HG02885 (cell line): Measurements from ENCODE around the gene EFNA3.
A peak's percentile ranks its signal among the peaks of the same experiment; 100 is the strongest.

Experiments
- ATAC-seq: cut with Tn5 transposase; IDR thresholded peaks from one replicate; pipeline ENCODE4 v1.9.1; 2021; ENCODE audit warnings: mild to moderate bottlenecking; ENCODE audit not compliant: unreplicated experiment, poor library complexity

EFNA3 gene

DNA sequence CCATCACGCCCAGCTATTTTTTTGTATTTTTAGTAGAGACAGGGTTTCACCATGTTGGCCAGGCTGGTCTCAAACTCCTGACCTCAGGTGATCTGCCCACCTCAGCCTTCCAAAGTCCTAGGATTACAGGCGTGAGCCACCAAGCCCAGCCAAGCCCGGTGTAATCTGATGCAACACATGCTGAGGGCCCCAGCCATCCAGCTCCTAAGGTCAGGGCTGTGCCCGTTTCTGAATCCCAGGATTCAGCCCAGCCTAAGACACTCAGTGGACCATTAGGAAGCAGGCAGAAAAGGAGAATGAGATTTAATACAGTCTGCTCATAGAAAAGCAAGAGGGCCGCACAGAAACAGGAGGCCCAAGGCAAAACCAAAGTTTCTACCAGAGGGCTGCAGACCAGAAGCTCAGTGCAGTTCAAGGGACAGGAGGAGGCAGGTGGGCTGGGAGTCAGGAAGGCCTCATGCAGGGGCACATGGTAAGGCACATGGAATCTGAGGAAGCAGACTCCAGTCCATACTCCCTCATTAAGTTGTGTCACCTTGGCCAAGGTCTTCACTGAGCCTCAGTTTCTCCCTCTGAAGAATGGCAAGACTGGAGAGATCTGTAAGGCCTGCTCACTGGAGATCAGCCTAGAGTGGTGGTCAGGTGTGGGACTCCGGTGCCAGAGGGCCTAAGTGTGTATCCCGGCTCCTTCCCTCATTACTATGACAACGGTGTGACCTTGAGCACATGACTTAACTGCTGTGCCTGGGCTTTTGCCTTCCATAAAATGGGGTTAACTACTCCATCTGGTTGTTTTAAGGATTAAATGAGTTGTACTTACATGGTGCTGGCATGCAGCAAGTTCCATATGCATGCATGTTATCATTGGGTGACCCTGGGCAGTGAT, 29.9 kb upstream of the EFNA3 start:
- no peak for ATAC-seq

DNA sequence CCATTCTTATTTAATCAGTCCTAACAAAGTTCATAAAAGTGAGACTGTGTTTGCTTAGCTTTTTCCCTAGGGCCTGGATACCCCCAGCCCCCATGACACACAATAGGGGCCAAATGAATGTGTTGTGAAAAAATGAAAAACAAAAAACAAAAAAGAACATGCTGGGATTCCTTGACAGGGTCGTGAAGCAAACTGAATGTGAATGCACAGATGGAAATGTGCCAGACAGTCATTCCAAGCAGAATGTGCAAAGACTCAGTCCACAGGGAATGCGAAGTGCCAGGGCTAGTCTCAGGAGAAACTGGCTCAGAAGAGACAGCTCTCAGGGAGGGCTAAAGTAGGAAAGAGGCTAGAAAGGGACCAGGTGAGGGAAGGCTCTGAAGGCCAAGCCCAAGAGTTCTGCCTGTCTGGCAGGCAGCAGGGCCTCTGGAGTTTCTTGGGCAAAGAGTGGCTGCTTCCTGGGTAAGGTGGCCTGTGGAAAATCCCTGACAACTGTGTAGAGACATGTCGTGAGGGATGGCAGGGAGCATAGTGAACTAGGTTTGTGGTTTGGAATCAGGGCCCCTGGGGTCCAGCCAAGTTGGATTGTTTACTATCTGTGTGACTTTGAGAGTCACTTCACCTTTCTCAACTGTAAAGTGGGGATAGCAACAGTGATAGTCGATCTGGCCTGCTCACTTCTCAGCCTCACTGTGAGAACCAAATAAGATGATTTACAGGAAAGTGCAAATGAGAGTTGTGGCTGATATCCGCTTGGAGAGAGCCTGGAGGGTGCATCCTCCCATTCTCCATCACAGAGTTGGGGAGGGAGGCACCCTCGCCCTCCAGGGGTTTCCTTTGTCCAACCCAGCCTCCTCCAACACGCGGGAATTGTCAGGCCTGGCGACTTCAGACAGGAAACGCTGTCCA, 28.7 kb upstream of the EFNA3 start:
- ATAC-seq, result no peak

DNA sequence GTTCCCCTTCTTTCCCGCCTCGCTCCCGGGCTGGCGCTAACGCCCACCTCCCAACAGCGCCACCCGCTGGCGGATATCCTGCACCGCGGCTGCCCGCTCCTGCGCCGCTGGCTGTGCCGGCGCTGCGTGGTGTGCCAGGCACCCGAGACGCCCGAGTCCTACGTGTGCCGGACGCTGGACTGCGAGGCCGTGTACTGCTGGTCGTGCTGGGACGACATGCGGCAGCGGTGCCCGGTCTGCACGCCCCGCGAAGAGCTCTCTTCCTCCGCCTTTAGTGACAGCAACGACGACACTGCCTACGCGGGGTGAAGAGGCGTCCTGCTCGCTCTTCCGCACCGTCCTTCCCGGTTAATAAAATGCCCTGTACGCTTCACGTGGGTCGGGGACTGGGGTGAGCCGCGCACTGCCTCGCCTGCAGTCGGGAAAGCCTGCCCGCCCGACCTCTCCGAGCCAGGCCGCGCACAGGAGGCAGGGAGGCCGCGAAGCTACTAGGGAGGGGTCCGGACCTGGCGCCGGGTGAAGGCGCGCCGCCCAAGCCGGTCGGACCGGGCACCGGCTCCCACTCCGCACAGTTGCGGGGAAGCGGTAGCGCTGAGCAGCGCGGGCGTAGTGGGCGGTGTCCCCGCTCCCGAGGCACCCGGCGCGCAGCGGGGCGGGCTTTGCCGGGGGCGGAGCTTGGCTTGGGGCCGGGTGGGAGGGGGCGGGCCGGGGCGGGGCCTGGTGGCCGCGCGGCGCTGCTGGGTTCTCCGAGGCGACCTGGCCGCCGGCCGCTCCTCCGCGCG, 27.9 kb upstream of the EFNA3 start, which contains the start of gene ADAM15:
TSS of gene ADAM15 (plus strand) at position 757 of the 782 bp plus-strand sequence. CDS start 71 bp downstream, outside the sequence.
- peak; percentile 72 for ATAC-seq

DNA sequence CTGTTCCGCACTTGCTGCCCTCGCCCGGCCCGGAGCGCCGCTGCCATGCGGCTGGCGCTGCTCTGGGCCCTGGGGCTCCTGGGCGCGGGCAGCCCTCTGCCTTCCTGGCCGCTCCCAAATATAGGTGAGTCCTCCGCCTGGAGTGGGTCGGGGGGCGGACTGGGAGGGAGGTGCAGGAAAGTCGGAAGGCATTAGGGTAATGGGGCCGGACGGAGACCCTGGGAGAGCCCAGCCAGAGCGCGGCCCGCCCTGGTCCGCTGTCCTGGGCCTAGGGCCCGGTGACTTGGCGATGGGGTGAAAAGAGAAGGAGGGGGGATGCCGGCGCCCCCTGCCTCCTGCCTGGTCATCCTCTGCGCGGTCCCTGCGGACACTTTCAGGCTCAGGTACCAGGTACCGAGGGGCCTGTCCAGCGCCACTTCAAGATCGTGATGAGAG, 27.3 kb upstream of the EFNA3 start:
- no peak for ATAC-seq

DNA sequence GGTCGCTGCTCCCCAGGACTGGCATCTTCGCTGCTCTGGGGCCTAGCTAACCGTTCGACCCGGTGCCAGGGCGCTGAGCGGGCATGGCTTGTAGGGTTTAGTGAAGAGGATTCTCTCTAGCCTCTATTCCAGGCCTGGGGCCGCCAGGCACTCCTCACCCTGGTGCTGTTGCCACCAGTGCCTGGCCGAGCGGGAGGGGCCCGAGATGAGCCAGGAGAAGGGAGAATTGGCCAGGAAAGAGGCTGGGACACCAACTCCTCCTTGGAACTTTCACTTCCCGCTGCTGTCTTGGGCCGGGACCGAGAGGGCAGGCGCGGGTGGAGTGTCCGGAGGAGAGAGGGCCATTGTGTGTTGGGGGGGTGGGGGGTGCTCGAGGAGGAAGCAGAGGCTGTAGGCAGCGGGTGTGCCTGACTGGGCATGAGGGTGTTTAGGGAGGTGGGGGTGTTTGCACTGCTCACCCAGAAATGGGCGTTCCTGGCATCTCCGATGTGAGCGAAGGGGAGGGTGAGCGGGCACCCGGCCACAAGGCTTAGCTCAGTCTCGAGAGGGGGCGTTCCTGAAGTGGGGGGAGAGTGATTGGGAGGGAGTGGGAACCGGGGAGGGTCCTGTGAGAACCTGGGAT, 26.7 kb upstream of the EFNA3 start:
- ATAC-seq, result no peak

DNA sequence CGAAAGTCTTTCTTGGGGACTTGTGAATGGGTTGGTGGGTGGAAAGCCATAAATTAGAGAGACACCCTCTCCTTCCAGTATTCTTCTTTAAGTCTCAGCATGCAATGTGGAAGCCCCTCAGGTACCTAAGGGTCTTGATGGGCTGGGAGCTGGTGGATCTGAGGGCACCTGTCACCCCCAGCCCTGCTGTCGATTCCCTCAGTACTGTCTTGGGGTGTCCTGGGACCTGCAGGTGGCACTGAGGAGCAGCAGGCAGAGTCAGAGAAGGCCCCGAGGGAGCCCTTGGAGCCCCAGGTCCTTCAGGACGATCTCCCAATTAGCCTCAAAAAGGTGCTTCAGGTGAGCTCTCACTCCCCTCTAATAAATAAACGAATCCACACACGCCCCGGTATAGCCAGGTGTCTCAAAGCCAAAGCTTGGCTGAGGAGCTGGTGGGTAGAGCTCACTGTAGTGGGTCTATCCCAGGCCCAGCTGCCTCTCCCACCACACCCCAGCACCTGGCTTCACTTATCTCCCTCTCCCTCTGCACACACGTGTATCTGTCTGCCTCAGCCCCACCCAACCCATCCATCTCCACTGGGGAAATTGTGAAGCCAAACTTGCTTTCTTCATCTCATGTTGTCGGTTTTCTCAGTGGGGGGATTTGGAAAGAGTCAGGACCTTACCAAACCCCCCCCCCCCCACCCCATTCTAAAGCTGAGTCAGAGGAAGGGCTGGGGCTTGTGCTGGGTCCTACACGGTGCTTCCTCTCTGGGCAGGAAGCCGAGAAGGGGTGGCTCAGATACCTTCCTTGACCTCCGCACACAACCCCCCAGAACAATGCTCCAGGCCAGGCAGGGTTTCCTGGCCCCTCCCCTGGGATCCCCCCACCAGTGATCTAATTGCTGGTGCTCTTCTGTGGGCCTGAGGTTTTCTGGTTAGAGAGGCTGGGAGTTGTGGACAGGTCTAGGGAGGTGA, 25.9 kb upstream of the EFNA3 start:
- ATAC-seq, result no peak

DNA sequence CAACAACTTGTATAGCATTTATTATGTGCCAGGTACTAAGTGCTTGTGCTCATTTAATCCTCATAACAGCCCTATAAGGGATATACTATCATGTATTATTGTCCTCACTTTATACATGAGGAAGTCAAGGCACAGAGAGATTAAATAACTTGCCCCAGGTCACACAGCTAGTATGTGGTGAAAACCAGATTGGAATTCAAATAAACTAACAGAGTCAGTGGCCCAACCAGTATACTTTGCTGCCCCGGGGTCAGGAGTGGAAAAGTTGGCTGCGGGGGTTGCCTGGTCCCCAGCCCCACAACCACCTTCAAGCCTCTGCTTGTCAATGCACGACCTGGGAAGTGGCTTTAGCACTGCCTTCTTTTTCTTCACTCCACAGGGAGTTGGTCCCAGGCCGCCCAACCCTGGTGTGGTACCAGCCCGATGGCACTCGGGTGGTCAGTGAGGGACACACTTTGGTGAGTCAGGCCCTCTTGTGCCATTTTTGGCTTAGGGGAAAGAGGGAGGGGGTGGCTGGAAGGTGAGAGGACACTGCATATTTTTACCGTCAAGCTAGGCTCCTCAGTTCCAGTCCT, 25.0 kb upstream of the EFNA3 start:
- ATAC-seq, result no peak

DNA sequence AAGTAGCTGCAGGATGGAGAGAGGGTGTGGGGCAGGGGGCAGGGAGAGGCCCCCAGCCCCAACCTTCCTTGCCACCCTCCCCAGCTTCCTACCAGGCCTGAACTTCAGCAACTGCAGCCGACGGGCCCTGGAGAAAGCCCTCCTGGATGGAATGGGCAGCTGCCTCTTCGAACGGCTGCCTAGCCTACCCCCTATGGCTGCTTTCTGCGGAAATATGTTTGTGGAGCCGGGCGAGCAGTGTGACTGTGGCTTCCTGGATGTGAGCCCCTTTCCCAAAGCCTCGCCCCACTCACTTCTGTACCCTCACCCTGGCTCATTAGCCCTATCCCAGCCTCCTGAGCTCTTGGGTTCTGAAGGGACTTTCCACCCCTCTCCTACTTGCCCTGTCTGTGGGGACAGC, 21.5 kb upstream of the EFNA3 start:
- ATAC-seq, result no peak

DNA sequence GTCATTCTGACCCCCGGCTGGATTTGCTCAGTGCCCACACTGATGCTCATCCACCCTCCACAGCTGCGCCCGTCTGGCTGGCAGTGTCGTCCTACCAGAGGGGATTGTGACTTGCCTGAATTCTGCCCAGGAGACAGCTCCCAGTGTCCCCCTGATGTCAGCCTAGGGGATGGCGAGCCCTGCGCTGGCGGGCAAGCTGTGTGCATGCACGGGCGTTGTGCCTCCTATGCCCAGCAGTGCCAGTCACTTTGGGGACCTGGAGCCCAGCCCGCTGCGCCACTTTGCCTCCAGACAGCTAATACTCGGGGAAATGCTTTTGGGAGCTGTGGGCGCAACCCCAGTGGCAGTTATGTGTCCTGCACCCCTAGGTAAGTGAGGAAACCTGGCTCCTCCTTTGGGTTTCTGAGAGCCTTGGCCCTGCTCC, 20.8 kb upstream of the EFNA3 start:
- ATAC-seq, result no peak

DNA sequence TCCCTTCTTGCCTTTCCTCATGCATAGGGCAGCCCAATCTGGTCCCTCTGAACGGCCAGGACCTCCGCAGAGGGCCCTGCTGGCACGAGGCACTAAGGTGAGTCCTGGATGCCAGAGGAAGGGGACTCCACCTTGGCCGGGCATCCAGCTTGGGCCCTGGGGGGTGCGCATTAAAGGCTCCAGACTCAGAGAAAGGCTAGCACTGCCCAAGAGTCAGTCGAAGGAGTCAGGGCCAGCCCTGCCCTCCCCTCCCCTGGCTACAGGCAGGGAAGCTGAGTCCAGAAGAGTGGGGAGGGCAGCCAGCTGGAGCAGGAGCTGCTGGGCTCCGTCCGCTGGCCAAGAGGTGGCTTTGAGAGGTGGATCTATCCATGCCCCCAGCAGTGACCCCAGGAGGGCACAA, 17.9 kb upstream of the EFNA3 start:
- ATAC-seq, result no peak

DNA sequence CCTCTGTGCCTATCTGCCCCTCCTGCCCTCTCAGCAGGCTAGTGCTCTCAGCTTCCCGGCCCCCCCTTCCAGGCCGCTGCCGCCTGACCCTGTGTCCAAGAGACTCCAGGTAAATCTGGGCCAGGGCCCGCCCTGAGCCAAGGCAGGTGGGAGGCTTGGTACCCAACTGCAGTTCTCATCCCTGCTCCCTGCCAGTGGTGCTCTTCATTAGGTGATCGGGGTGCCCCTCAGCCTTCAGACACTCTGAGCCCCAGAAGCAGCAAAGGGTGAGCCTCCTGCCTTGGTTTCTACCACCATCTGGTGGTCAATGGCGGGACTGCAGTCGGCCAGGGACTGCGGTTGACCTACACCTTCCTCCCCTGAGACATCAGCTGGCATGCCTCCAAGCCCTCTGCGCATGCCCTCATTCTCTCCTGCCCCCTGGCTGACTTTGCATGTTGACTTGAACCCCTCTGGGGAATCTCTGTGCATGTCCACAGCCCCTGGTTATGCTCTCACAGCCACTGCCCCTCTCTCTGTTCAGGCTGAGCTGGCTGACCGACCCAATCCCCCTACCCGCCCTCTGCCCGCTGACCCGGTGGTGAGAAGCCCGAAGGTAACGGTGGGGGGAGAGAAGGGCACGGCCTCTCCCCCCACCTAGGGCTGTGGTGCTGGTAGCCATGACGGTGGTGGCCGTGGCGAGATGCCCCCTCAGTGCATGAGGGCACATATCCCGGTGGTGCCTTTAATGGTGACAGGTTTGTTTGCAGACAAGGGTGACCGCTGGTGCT, 17.1 kb upstream of the EFNA3 start:
- ATAC-seq, result peak; percentile 45

DNA sequence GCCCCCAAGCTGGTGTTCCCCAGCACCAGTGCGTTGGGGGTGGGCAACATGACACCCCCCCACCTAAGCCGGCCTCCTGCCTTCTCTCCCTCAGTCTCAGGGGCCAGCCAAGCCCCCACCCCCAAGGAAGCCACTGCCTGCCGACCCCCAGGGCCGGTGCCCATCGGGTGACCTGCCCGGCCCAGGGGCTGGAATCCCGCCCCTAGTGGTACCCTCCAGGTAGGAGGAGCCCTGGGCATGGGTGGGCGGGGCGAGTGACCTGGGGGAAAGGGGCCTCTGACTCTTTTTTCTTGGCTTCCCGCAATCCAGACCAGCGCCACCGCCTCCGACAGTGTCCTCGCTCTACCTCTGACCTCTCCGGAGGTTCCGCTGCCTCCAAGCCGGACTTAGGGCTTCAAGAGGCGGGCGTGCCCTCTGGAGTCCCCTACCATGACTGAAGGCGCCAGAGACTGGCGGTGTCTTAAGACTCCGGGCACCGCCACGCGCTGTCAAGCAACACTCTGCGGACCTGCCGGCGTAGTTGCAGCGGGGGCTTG, 16.4 kb upstream of the EFNA3 start:
- ATAC-seq, result no peak

DNA sequence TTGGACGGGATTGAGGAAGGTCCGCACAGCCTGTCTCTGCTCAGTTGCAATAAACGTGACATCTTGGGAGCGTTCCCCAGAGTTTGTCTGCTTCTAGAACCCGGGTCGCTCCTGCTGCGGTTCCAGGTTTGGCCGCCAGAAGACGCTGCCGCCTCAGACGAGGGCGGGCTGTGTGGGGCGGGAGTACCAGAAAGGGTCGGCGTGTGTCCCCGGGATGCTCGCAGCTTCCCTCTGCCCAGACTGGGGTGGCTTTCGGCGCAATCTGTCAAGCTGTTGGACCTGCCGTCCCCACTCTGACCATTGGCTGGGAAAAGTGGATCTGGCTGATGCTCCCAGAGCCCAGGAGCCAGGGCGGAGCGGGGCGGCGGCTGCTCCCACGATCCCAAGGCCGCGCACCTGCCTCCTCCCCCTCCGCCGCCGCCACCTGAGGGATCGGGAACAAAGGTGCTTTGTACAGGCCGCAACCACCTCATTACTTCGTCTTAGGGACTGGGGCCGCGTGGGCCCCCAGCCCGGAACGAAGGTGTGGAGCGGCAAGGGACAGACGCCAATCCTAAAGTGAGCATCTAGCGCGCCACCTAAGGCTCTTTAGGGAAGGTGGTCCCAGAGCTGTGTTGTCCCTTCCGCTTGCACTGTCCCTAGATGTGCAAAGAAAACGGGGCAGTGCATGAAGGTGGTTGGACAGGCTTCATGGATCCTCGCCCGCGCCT, 15.8 kb upstream of the EFNA3 start:
- peak; percentile 32 for ATAC-seq

DNA sequence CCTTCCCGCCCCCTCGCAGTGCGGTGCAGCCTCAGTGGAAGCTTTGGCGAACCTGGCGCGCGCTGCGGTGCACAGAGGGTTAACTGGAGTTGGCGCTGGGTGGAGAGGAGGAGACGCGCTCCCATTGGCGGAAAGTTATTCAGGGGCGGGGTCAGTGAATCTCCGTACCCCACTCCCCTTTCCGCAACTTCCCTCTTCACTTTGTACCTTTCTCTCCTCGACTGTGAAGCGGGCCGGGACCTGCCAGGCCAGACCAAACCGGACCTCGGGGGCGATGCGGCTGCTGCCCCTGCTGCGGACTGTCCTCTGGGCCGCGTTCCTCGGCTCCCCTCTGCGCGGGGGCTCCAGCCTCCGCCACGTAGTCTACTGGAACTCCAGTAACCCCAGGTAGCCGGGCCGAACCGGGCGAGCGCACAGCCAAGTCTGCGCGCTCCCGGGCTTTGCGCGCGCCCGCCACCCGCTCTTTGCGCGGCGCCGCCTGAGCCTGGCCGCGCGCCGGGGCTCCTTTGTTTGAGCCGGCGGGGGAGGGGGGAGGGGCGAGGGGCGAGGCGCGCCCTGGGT, 15.0 kb upstream of the EFNA3 start, which contains the start of gene EFNA4:
TSS of gene EFNA4 (plus strand) at position 191 of the 561 bp plus-strand sequence. CDS start at position 275, 84 bp downstream.
- peak; percentile 77 for ATAC-seq

DNA sequence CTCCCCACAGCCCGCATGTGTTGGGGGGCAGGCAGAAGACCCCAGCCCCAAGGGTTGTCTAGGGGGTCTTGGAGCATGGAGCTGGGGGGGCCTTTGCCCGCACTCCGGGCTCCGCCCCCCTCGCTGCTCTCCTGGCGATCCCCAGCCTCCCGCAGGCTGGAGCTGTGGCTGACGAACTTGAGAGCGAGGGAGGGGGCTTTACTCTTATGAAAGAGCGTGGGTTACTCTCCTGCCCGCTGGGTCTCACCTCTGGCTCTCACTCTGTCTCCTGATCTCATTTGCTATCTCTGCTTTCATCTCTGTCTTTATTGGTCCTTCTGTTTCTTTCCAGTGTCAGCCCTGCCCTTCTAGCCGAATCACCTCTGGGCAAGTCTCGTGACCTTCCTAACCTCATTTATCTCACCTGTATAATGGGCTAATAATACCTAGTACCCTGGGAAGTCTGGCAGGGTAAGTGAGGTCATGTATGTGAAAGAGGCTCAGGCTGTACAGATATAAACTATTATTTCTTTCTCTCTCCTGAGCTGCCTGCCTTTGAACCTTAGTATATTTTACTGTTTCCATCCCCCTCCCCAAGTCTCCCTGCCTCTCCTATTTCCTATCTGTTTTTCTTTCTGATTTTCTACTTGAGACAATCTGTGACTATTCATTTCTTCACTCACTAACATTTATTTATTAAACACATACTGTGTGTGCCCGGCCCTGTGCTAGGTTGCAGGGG, 14.4 kb upstream of the EFNA3 start:
- peak; percentile 14 for ATAC-seq
